Temporal lobe (tissue), 2 donors: ENCODE results near the gene BLTP3A. TPM values are rescaled to one million over a fixed set of nuclear protein-coding genes. Genes with fewer than 3 reads are reported as not detected.

Source experiments
- small RNA-seq: library from RNA; depleted of rRNA; stranded (forward); fragments of <200 nt; gene quantifications from one replicate; pipeline ENCODE3, GENCODE V24; 2014; ENCODE audit warnings: low replicate concordance
- total RNA-seq: library from RNA; depleted of rRNA; stranded (reverse); fragments of >200 nt; gene quantifications from one replicate; pipeline ENCODE4 v1.2.3, GENCODE V29; 2014

Gene BLTP3A
- total RNA-seq, 1 donor from 2014 or later, result 6.1 TPM

Small RNAs within 50 kb of the gene (small RNA-seq; reads per million reads assigned to genes)
- not detected for gene RF00019

Other genes with a start within 250 kb of the BLTP3A start
- not detected for gene SPDEF, start 235.8 kb upstream of the BLTP3A start, total RNA-seq
- gene ILRUN, start 95.3 kb upstream of the BLTP3A start, total RNA-seq, result 16.7 TPM
- 22.4 TPM for gene SNRPC, start 34.6 kb upstream of the BLTP3A start, total RNA-seq
- 25.1 TPM for gene TAF11, start 96.0 kb downstream of the BLTP3A start, total RNA-seq
- 14.5 TPM for gene ANKS1A, start 97.2 kb downstream of the BLTP3A start, total RNA-seq